Measurements from ENCODE around the gene NKD1.

DNA sequence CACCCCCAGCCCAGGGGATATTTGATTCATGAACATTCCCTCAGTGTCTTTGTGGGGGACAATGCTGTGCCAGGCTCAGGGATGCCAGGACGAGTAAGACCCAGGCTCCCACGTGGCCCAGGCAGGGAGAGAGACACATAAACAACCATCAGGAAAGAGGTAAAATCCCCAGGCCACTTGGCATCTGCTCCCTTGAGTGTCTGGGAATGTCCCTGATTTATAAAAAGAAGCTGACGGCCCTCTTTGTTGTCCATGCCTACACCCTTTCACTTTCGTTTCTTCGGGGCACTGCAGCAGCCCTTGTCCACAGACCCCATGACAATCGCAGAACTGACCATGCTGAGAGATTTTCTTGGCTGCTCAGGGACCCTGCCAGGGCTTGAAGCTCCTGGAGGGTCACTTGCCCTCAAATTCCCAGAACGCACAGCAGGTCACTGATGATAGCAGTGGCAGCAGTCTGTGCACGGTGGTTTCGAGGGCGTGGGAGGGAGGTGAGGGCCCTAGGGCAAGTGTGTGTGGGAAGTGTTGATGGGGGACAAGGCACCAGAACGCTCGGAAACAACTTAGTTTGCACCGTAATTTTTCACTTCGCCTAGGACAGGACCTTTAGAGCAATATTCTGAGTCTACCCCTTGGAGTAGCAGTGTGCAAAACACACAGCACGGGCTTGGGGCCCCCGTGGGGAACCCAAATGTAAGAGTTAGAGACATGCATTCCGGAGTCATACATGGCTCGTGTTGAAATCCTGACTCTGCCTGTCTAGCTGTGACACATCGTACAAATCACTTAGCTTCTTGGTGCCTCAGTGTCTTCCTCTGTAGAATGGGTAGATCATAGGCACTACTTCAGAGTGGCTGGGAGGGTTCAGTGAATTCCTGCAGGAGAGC, 149.9 kb downstream of the NKD1 start:
- TF ChIP-seq, protein P1, sequence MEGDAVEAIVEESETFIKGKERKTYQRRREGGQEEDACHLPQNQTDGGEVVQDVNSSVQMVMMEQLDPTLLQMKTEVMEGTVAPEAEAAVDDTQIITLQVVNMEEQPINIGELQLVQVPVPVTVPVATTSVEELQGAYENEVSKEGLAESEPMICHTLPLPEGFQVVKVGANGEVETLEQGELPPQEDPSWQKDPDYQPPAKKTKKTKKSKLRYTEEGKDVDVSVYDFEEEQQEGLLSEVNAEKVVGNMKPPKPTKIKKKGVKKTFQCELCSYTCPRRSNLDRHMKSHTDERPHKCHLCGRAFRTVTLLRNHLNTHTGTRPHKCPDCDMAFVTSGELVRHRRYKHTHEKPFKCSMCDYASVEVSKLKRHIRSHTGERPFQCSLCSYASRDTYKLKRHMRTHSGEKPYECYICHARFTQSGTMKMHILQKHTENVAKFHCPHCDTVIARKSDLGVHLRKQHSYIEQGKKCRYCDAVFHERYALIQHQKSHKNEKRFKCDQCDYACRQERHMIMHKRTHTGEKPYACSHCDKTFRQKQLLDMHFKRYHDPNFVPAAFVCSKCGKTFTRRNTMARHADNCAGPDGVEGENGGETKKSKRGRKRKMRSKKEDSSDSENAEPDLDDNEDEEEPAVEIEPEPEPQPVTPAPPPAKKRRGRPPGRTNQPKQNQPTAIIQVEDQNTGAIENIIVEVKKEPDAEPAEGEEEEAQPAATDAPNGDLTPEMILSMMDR (conservative IDR thresholded peaks at IDR 0.05; ENCODE audit: low read length): no peak
- no peak for TF ChIP-seq EZH2phosphoT487 (IDR thresholded peaks at IDR 0.05; ENCODE audit: borderline replicate concordance)

Measured in Loucy (cell line).